DMS79 treated with DMSO at 0.1 percent for 48 hours (cell line): ENCODE data around the gene CCDC144A.
"Not testable (repeated sequence)": the region's sequence is repeated elsewhere in the genome, so short reads cannot be mapped to it uniquely, and the experiment has no call there.

Experiments
- DNase-seq: peaks from one replicate; lab custom pipeline; 2025; lab: John Stamatoyannopoulos, UW

CCDC144A gene

DNA sequence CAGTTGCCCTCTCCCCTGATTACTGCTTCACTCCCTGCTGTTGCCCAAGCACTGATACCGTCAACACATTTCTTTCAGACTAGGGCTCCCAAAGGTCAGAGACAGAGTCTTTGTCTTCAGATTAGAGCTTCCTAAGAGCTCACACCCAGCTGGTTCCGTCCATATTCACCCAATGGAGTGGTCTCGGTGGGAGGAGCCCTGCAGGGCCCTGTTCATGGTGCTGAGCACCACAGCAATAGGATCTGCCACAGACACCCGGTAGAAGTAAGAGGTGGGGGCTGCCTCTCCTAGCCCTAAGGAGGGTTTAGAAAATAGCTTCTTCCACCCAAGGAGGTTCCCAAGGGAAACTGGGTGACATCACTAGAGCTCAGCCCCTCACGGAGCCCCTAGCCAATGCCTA is 128.3 kb downstream of the CCDC144A start:
- no peak for DNase-seq

DNA sequence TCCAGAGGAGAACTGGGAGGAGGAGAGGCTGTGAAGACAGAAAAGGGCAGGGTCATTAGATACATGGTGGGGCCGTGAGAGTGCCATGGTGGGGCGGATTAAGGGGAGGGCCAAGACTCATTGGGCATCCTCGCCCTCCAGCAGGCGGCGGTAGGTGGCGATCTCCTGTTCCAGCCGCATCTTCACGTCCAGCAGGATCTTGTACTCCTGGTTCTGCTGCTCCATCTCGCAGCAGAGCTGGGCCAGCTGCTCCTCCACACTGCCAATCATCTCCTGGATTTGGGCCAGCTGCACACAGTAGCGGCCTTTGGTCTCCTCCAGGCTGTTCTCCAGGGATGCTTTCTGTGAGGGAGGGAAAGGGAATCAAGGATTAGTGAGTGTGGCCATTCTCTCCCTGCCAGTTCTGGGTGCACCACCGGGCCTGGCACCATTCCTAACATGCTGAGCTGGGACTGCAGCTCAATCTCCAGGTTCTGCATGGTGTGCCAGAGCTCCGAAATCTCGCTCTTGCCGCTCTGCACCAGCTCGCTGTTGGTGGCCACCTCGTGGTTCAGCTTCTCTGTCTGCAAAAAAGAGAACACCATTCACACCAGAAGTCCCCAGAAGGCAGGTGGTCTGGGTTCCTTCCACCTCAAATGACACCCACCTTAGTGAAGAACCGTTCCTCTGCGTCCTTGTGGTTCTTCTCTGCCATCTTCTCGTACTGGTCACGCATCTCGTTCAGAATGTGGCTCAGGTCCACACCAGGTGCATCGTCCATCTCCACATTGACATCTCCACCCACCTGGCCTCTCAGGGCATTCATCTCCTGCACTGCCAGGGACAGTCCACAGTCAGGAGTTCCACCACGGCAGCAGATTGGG is 129.0 kb downstream of the CCDC144A start:
- DNase-seq, result no peak

DNA sequence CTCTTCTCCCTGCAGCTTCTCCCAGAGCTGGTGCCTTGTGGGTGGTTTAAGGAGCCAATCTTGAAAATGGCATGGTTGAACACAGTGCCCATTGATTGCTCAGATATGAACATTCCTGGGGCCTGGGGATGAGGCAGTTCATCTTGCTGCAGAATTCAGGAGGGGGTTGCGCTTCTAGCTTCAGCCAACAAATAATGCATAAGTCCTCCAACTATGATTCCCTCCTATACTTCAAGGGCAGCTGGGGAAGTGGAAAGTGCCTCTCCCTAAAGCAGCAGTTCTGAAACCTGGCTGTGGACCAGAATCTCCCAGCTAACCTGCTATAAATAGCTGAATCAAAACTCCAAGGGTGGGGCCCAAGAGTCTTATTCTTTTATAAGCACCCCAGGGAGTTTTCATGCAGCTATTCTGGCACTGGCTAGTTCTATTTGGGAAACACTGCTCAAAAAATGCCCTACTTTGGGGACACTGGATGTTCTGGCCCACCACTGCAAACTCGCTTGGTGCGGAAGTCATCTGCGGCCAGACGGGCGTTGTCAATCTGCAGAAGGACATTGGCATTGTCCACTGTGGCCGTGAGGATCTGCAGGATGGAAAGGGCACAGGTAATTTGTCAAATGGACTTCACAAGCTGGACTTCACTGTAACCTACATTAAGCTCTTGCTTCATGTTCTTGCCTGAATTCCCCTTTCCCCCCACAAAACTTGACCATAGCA is 130.3 kb downstream of the CCDC144A start:
- DNase-seq, result no peak

DNA sequence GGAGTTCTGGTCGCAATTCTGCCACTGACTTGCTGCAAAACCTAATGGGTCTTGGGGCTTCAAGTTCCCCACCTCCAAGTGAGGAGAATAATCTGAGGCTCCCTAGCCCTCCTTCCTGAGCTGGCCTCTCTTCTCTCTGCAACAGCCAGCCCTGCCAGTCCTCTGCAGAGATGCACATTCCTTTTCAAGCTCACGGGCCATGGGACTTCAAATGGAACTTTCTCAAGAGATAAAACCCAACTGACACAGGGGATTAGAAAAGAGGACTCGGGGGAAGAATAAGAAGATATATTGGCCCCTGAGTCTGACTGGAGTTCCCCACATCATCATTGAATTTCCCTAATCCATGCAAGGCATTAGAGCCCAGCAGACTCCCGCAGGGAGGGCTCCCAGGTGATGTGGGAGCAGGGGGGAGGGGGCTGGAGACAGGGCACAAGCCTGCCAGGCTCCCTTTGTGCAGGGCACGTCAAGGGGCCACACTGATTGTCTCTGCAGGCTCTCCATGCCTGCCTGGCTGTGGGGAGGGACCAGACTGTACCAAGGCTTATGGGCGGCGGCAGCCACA is 131.0 kb downstream of the CCDC144A start:
- no peak for DNase-seq

DNA sequence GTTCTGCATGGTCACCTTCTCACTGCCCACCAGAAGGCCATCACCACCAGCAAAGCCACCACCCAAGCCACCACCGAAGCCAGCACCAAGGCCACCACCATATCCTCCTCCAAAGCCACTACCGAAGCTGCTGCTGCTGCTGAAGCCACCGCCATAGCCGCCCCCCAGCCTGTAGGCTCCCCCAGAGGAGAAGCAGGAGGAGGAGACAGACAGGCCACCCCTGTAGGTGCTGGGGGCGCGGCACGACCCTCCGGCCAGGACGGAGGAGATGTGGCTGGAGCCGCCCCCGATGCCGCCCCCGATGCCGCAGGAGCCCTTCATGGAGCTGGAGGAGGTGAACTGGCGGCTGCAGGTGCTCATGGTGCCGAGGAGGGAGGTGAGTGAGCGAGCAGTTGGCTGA is 132.1 kb downstream of the CCDC144A start:
- not testable (repeated sequence) for DNase-seq

DNA sequence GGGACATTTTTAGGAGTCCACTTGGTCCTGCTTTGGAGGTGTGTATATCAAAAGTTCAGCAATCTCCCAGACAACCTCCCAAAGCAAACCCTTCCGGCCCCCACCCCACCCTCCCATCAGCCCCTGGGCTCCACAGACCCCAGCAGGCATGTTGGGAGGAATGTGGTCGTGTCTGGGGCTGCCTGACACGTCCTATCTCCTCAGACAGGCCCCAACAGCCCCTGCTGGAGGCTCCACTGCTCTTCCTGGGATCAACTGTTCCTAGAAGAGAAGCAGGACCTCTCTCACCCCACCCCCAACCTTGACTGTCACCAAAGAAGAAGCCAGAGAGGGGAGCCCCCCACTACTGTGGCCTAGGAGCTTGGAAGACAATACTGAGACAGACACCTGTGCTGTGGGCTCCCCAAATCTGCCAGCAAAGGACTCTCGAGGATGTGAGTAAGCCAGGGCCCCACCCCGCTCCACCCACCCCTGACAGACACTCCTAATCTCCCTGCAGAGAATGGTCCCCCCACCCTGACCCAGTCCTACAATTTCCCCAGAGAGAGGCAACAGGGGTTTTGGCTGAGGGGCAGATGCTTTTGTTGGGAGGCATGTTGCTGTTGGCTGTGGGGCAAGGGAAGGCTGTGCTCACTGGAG is 133.8 kb downstream of the CCDC144A start:
- not testable (repeated sequence) for DNase-seq
